ENCODE measurements around the gene SSC4D. TPM values are rescaled to one million over a fixed set of nuclear protein-coding genes. Genes with fewer than 3 reads are reported as not detected.
A peak's percentile ranks its signal among the peaks of the same experiment; 100 is the strongest.

SSC4D gene
- total RNA-seq, 1 donor from 2014 or later: 22.4 TPM

DNA sequence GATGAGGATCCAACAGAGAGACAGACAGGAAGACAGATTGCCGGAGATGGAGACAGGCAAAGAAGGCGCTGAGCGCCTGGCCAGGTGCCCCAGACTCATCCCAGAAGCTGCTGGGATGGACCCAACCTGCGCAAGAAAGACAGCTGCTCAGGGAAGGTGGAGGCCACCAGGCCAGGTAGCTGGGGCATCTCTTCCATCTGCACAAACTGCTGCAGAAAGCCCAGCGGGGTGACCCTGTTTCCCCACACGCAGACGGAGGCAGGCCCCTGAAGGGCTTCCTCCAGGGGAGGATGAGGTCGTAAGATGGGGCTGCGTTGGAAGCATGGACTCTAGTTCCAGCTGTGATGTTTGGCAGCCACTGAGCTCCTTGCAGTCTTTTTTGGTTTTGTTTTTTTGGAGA, 34.2 kb downstream of the SSC4D start:
- H3K27ac Mint-ChIP-seq: no peak overlapping the region
- TF ChIP-seq, protein P1, sequence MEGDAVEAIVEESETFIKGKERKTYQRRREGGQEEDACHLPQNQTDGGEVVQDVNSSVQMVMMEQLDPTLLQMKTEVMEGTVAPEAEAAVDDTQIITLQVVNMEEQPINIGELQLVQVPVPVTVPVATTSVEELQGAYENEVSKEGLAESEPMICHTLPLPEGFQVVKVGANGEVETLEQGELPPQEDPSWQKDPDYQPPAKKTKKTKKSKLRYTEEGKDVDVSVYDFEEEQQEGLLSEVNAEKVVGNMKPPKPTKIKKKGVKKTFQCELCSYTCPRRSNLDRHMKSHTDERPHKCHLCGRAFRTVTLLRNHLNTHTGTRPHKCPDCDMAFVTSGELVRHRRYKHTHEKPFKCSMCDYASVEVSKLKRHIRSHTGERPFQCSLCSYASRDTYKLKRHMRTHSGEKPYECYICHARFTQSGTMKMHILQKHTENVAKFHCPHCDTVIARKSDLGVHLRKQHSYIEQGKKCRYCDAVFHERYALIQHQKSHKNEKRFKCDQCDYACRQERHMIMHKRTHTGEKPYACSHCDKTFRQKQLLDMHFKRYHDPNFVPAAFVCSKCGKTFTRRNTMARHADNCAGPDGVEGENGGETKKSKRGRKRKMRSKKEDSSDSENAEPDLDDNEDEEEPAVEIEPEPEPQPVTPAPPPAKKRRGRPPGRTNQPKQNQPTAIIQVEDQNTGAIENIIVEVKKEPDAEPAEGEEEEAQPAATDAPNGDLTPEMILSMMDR (IDR thresholded peaks at IDR 0.05; ENCODE audit: unreplicated experiment): no peak
- no peak for DNase-seq (ENCODE audit: low spot score in 2 of 2, unreplicated experiment in 2 of 2)
- H3K36me3 Mint-ChIP-seq: no peaks in the 10 kb centered on the region
- H3K9me3 Mint-ChIP-seq: no peaks in the 10 kb centered on the region
- no peaks in the 10 kb centered on the region for H3K27me3 Mint-ChIP-seq (ENCODE audit: low read depth)
- peaks cover 10% of the 10 kb centered on the region for H3K4me1 Mint-ChIP-seq
- H3K4me3 Mint-ChIP-seq: no peak overlapping the region

DNA sequence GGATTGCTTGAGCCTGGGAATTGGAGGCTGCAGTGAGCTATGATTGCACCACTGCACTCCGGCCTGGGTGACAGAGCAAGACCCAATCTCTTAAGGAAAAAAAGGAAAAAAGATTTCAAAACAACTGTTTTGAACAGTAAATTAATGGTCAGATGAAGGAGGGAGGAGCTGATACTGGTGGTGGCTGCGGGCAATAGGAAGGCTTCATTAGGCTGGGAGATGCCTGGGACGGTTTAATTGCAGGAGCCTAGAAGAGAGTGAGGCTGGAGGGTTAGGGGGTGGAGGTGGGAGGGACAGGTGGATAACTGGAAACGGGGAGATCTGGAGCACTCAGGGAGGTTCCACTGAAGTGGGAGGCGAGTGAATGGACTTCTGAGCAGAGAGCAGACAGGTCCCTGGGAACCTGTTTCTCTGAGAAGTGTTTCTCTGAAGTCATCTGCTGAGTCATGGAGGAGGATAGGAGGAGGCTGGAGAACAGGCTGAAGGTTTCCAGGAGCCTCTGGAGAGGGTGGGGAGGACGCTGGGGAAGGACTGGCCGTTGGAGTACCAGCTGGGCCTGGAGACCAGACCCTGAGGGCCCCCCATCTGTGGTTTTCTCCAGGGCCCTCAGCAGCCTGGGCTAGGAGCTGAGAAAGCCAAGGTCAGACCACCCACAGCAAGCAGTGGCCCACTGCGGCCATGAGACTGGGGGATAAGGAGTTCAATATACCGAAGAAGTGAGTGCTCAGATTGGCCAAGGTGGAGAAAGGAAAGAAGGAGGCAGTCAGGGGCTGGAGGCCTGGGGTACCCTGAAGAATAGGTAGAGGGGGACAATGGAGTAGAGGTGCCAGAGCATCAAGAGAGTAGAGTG, 36.3 kb downstream of the SSC4D start:
- DNase-seq (ENCODE audit: low spot score in 2 of 2, unreplicated experiment in 2 of 2): no peak
- peak overlapping the region; percentile 74 for H3K27ac Mint-ChIP-seq
- TF ChIP-seq, protein P1 (IDR thresholded peaks at IDR 0.05; ENCODE audit: unreplicated experiment): no peak
- peaks cover 9% of the 10 kb centered on the region for H3K4me1 Mint-ChIP-seq
- no peaks in the 10 kb centered on the region for H3K36me3 Mint-ChIP-seq
- no peaks in the 10 kb centered on the region for H3K9me3 Mint-ChIP-seq
- no peaks in the 10 kb centered on the region for H3K27me3 Mint-ChIP-seq (ENCODE audit: low read depth)
- H3K4me3 Mint-ChIP-seq: no peak overlapping the region

DNA sequence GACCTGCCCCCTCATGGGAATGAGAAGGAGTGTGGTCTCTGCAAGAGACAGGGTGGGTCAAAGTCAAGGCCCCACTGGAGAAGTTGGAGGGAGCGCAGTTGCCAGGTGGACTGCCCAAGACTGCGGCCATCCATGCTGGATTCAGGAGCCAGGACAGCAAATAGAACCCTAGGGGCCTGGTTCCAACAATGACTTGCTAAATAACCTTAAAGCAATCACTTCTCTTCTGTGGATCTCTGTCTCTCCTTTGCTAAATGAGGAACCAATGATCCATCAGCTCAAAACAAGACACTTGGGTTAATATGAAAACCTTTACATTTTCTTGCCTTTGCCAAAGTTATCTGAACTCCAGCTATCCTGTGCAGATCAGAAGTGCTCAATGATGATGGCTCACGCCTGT, 38.1 kb downstream of the SSC4D start:
- TF ChIP-seq, protein P1 (IDR thresholded peaks at IDR 0.05; ENCODE audit: unreplicated experiment): no peak
- Mint-ChIP-seq H3K4me1 (peaks cover 9% of the 10 kb centered on the region), H3K27me3 (ENCODE audit: low read depth) (no peaks in the 10 kb centered on the region), H3K9me3 (no peaks in the 10 kb centered on the region), H3K36me3 (no peaks in the 10 kb centered on the region), H3K27ac (no peak overlapping the region), H3K4me3 (no peak overlapping the region)
- no peak for DNase-seq (ENCODE audit: low spot score in 2 of 2, unreplicated experiment in 2 of 2)

DNA sequence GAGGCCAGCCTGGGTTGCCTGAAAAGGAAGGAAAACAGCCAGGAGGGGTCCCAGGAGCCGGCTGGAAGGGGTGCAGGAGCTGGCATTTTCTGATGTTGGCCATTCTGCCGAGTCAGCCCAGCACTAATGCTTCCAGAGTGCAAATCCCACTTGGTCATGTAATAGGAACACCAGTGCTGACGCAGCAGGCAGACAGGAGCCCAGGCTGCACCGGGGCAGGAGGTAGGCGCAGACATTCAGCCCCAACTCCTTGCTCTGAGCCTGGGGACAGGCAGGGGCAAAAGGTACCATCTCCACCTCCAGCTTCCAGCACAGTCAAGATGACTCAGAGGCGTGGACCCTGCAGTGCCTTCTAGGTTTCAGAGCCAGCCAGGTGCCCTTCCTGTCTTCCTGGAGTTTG, 40.5 kb downstream of the SSC4D start:
- TF ChIP-seq, protein P1 (IDR thresholded peaks at IDR 0.05; ENCODE audit: unreplicated experiment): no peak
- Mint-ChIP-seq H3K27me3 (ENCODE audit: low read depth) (no peaks in the 10 kb centered on the region), H3K4me3 (no peak overlapping the region), H3K9me3 (no peaks in the 10 kb centered on the region), H3K36me3 (no peaks in the 10 kb centered on the region), H3K27ac (no peak overlapping the region), H3K4me1 (peaks cover 17% of the 10 kb centered on the region)
- no peak for DNase-seq (ENCODE audit: low spot score in 2 of 2, unreplicated experiment in 2 of 2)

DNA sequence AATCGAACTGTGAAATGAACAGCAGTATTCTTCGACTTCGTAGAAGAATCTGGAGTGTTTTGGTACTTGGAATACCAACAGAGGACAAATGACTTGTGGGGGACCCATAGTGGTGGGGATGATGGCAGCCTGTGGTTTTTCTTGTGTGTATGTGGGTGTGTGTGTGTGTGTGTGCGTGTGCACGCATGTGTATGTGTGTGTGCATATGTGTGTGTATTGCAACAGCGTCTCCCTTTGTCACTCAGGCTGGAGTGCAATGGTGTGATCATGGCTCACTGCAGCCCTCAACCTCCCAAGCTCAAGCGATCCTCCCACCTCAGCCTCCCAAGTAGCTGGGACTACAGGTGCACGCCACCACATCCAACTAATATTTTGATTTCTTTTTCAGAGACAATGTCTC, 41.3 kb downstream of the SSC4D start:
- DNase-seq (ENCODE audit: low spot score in 2 of 2, unreplicated experiment in 2 of 2): no peak
- no peak overlapping the region for H3K27ac Mint-ChIP-seq
- no peaks in the 10 kb centered on the region for H3K27me3 Mint-ChIP-seq (ENCODE audit: low read depth)
- no peak overlapping the region for H3K4me3 Mint-ChIP-seq
- H3K9me3 Mint-ChIP-seq: no peaks in the 10 kb centered on the region
- TF ChIP-seq, protein P1 (IDR thresholded peaks at IDR 0.05; ENCODE audit: unreplicated experiment): no peak
- H3K4me1 Mint-ChIP-seq: peaks cover 13% of the 10 kb centered on the region
- H3K36me3 Mint-ChIP-seq: no peaks in the 10 kb centered on the region

Data from mesothelial cell of epicardium (in vitro differentiated cells).